T-helper 9 cell (primary cell): ENCODE data around the gene HSF4.

Experiments used
- DNase-seq: peaks from one replicate; pipeline ENCODE4 v3.0.0-alpha.2; 2020

HSF4 gene

GRCh38 chr16:67201411-67202345 lies 37.1 kb downstream of the HSF4 start:
- no peak for DNase-seq

- no peak for DNase-seq
Measured at GRCh38 chr16:67202426-67202825, 37.9 kb downstream of the HSF4 start.

- DNase-seq = no peak
Measured at GRCh38 chr16:67202956-67203493, 38.5 kb downstream of the HSF4 start.

GRCh38 chr16:67204076-67204475 lies 39.5 kb downstream of the HSF4 start:
- no peak for DNase-seq

- no peak for DNase-seq
Measured at GRCh38 chr16:67206129-67206837, 41.7 kb downstream of the HSF4 start.

- no peak for DNase-seq
Measured at GRCh38 chr16:67206838-67207248, 42.3 kb downstream of the HSF4 start.

GRCh38 chr16:67207249-67208091 lies 42.9 kb downstream of the HSF4 start:
- DNase-seq = no peak

- no peak for DNase-seq
Measured at GRCh38 chr16:67208154-67208896, 43.8 kb downstream of the HSF4 start.

- no peak for DNase-seq
Measured at GRCh38 chr16:67209565-67209964, 45.0 kb downstream of the HSF4 start.

- DNase-seq = no peak
Measured at GRCh38 chr16:67210069-67210937, 45.8 kb downstream of the HSF4 start.

GRCh38 chr16:67211674-67212073 lies 47.1 kb downstream of the HSF4 start:
- DNase-seq = no peak

GRCh38 chr16:67212766-67213165 lies 48.2 kb downstream of the HSF4 start:
- no peak for DNase-seq

- no peak for DNase-seq
Measured at GRCh38 chr16:67213197-67214019, 48.9 kb downstream of the HSF4 start.

- no peak for DNase-seq
Measured at GRCh38 chr16:67215706-67216105, 51.2 kb downstream of the HSF4 start.

- DNase-seq = no peak
Measured at GRCh38 chr16:67216612-67217490, 52.3 kb downstream of the HSF4 start.
